Head of caudate nucleus (tissue), 42 donors: ENCODE measurements around the gene CFAP53.
"Not testable (repeated sequence)": the region's sequence is repeated elsewhere in the genome, so short reads cannot be mapped to it uniquely, and the experiment has no call there.

Experiments used
- DNase-seq, 42 donors: peaks; one replicate each; pipeline versions ENCODE4 v3.0.0 to v3.0.0-alpha.2; 2020 to 2021; ENCODE audit warnings: mixed read lengths in 7 of 42
- intact Hi-C: fragments of 100-400 bp; cut with DNase I; formaldehyde crosslinking; loops from one replicate; pipeline ENCODE4 v1.15.0; 2022

CFAP53 gene

DNA sequence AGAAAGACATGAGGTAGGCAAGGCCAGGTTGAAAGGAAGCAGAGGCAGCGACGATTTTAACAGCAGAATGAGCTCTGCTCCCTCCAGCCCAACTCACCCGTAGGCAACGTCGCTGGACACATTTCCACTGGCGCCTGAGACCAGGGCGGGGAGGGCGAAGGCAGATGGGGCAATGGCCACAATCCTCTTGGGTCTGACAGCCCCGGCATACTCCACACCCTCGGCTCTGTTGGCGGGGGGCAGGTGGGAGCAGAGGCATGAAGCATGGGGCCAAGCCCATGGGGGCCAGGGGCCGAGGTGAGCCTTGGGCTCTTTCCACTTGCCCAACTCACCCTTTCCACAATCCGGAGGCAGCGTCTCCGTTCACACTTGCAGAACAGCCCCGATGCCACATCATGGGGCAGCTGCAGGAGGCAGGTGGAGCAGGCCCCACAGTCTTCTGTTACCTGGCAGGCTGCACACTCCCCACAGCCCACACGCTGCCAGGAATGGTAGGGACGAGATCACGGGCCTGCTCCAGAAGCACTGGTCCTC lies 9.3 kb upstream of the CFAP53 start:
- DNase-seq = no peak
- intact Hi-C loops = loop anchor here (10.0 kb wide), 1 partner anchor 781 kb away; the partner anchor contains the start of gene RPL17

DNA sequence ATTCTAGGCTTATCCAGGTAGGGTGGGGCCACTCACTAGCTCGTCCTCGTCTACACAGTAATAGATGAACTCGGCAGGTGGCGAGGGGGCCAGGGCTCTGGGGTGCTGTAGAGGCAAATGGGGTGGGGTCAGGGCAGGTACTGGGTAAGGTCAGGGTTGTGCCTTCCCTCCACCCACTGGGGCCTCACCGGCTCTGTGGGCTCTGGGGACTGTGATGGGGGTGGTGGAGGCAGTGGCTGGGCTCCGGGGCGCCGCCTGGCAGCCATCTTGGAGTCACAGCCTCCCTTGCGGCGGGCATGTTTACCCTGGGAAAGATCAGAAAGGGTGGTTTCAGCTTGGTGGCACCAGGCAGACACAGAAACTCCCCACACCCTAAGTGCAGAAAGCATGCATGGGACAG lies 8.6 kb upstream of the CFAP53 start:
- no peak for DNase-seq
- intact Hi-C loops = loop anchor here (10.0 kb wide), 1 partner anchor 780 kb away; the partner anchor contains the start of gene RPL17

DNA sequence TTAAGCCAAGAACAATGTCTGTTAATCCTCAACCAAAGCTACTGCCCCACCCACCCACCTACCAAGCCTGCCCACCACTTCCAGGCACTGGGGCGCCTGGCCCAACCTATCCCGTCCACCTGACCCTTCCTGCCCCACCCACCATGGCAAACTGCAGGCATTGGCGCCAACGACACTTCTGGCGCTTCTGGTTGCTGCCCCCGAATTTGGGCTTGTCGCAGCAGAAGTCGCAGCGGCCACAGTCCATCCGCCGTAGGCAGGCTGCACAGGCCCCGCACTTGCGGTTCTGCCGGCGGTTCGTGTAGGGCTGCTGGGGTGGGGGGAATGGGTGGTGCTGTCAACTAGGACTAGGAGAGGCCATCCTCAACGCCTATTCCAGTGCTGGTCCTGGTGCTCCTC lies 7.7 kb upstream of the CFAP53 start:
- no peak for DNase-seq
- intact Hi-C loops = loop anchor here (10.0 kb wide), 1 partner anchor 779 kb away; the partner anchor contains the start of gene RPL17

DNA sequence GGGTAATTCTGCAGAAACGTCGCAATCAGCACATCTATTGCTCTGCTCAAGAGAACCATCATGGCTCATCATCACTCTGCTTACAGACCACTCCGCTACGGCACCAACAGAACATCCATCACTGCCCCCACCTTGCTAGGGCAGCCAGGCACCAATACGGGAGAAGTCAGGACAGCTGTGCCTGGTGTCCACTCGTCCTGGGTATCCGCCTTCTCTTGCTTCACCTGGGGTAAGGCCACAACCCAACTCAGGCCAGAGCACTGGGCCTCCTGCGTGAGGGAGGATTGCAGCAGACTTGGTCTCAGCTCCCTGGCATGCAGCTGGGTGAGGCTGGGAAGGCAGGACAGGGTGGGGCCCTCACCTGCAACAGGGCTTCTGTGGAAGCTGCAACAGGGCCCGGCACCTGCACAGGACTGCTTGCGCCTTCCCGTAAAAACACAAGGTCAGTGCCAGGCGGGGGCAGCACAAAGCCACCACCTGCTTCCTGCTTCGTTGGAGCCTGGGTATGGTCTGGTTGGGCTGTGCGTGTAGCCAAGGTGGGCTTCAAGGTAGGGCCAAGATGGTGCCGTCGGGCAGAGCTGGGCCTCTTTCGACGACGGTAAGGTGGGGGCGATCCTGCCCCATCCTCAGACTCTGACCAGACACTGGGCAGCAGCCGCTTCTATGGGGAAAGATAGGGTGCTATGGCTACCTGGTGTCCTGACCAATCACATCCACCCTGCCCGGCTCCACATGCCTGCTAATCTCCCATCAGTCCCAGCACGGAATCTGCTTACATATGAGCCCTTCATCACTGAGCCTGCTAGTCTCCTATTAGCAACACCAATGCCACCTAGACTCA lies 7.1 kb upstream of the CFAP53 start:
- intact Hi-C loops = loop anchor here (10.0 kb wide), 1 partner anchor 779 kb away; the partner anchor contains the start of gene RPL17
- DNase-seq = no peak

DNA sequence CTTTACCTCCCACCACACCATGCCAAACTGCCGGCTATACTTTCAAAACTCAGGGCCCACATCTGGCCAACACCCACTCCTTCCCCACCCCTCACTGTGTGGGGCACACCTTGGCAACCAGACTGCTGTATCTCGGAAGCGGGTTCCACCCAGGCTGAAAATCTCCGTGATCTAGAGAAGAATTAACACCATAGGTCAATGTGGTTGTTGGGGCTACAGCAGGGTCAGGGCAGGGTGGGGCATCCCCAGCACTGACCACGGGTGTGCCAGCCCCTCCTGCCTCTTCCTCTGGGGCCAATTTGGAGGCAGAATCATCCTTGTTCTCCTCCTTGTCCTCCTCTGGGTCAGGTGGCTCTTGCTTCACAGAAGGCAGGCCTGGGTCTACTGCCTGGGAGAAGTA lies 6.3 kb upstream of the CFAP53 start:
- no peak for DNase-seq
- intact Hi-C loops = loop anchor here (10.0 kb wide), 1 partner anchor 778 kb away; the partner anchor contains the start of gene RPL17

DNA sequence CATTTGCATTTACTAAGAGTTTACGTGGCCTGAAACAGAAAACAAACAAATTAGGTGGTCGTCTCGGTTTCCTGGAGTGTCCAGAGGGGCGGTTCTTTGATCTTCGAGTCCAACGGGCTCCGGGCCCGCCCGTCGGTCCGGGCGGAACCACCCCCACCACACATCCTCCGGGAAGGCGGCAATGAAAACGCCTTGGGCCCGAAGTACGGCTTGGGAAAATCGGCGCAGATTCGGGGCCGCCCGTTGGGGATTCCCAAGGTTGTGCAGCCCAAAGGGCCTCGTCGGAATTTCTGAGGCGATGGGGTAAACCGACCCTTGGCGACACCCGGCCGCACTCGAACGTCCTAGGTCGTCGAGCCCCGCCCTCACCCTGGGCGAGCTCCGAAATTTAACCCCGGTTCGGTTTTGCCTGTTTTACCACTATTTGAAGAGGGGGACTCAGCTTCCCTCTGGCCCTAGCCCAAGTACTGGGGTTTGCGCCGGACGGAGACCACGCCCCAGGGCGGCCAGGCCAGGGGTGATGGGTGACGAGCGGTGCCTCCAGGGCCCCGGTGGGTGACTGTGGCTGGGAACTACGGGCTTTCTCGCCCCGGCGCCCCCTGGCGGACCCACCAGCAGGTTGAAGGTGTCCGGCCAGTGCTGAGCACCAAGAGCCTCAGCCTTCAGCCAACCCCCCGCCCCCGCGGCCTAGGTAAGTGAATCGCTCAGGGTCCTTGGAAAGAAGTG lies 1.9 kb upstream of the CFAP53 start:
- intact Hi-C loops = no loop called here
- peak in 41 of 42 donors; percentile 46 to 89 (median 73) for DNase-seq

DNA sequence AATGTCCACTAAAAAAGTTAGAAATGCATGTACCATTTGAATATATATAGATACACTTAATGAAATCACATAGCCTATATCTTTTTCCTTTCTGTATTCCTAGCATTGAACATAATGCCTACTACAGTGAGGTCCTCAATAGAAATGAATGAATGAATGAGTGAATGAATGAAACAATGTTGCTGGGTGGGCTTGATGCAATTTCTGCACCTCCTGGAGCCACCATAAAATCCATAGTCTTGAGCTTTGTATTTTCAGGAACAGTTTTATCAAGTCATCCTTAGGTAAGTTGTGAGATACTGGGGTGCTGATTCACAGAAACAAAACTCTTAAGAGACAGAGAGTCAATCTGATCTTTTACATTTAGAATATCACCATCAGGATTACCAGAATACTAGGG lies 3.3 kb downstream of the CFAP53 start:
- DNase-seq = no peak
- intact Hi-C loops = no loop called here

DNA sequence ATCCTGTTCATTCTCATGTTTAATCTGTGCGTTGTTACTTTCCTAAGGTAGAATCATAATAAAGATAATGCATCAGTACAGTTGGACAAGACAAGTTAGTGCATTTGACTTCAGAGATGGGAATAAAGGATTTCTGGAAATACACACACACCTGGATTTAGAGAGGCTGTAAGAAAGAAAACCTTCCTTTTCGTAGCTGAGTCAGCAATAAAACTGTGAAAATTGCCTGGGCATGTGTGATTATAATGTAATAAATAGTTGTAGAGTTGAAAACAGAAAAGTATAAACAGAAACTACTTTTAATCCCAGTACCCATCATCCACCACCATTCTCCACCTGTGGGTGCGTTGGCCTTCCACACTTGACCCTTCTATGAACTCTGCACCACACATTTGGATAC lies 15.4 kb downstream of the CFAP53 start:
- intact Hi-C loops = no loop called here
- DNase-seq = no peak

DNA sequence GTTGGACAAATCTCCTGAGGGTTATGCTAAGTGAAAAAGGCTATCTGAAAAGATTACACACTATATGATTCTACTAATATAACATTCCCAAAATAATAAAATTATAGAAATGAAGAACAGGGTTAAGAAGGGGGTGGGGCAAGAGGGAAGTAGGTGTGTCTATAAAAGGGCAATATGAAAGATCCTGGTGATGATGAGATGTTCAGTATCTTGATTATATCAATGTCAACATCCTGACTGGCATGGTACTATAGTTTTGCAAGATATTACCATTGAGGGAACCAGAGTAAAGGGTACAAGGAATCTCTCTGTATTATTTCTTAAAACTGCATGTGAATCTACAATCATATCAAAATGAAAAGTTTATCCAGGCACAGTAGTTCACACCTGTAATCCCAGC lies 16.7 kb downstream of the CFAP53 start:
- intact Hi-C loops = no loop called here

DNA sequence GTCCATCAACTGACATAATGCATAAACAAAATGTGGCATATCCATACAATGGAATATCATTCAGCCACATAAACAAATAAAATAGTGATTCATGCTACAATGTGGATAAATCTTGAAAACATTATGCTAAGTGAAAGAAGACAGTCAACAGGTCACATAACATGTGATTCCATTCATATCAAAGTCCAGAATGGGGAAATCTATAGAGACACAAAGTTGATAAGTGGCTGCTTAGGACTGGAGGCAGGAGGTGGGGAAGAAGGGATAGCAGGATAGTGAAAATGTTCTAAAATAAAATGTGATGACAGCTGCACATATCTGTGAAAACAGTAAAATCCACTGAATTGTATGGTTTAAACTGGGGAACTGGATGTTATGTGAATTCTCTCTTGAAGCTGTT lies 18.7 kb downstream of the CFAP53 start:
- no peak for DNase-seq
- intact Hi-C loops = no loop called here

More for the DNA sequence above, 16.7 kb downstream of the CFAP53 start:
- DNase-seq = no peak

DNA sequence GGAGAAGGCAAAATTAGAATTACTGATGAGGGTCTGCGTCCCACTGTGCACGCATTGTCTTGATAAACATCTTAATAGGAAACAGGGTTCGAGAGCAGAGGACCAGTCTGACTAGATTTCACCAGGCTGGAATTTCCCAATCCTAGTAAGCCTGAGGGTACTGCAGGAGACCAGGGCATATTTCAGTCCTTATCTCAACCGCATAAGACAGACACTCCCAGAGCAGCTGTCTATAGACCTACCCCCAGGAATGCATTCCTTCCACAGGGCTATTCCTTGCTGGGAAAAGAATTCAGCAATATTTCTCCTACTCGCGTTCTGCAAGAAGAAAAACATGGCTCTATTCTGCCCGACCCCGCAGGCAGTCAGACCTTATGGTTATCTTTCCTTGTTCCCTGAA lies 24.5 kb downstream of the CFAP53 start:
- DNase-seq, intact Hi-C loops: not testable (repeated sequence)

DNA sequence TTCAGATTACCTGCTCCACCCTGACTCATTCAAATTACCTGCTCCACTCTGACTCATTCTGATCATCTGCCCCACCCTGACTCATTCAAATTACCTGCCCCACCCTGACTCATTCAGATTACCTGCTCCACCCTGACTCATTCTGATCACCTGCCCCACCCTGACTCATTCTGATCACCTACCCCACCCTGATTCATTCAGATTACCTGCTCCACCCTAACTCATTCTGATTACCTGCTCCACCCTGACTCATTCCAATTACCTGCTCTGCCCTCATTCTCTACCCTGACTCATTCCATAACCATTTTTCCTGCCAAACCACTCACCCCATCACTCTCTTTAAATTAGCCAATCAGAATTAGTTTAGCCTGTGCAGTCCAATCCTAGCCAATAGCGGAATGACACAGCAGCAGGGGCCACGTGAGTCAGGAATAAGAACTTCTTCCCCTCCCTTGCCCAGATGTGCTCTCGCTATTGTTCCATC lies 26.2 kb downstream of the CFAP53 start:
- DNase-seq = peak in 30 of 42 donors; percentile 6 to 67 (median 32)
- intact Hi-C loops = no loop called here

DNA sequence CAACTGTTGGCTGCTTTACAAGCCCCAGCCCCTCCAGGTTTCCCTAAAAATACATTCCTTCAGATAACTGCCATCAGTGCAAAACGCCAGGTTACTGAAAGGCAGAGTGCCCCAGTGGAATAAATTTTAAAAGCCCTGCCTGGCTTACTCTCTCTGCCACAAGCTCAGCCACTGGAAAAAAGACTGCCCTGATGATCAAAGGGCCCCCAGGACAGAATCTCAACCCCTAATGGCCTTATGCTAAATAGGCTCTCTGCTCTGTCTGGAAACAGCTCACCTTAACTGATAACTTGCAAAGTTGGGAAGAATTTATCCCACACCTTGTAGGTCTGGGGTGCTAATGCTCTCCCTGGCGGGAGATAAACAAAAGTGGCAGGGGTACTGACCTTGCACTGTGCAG lies 33.9 kb downstream of the CFAP53 start:
- intact Hi-C loops = no loop called here
- DNase-seq = no peak

DNA sequence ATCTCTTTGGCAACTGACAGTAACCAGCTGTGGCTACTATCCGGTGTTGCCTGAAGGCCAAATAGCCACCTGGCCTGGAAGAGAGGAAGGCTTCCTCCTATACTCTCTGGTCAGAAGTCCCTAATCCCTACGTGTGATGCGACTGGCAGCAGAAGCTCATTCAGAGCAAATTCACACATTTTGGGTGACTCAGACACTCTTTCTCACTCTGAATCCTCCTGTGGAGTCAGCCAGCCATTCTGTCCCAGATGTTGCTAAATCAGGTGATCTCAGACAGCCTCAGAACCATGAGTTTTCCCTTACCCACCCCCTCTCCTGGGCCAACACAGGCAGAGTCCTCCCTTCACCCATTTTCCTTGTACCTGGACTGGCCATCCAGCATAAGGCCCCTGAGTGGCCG lies 34.7 kb downstream of the CFAP53 start:
- no peak for DNase-seq

DNA sequence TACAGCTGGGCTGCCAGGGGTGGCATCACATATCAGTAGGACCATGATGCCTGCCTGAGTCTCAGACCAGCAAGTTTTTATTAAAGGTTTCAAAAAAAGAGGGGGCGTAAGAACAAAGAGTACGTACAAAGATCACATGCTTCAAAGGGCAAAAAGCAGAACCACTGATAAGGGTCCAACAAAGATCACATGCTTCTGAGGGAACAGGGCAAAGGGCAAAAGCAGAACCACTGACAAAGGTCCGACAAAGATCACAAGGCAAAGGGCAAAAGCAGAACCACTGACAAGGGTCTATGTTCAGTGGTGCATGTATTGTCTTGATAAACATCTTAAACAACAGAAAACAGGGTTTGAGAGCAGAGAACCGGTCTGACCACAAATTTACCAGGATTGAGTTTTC lies 46.0 kb downstream of the CFAP53 start:
- intact Hi-C loops = not testable (repeated sequence)

More for the DNA sequence above, 34.7 kb downstream of the CFAP53 start:
- intact Hi-C loops = no loop called here

DNA sequence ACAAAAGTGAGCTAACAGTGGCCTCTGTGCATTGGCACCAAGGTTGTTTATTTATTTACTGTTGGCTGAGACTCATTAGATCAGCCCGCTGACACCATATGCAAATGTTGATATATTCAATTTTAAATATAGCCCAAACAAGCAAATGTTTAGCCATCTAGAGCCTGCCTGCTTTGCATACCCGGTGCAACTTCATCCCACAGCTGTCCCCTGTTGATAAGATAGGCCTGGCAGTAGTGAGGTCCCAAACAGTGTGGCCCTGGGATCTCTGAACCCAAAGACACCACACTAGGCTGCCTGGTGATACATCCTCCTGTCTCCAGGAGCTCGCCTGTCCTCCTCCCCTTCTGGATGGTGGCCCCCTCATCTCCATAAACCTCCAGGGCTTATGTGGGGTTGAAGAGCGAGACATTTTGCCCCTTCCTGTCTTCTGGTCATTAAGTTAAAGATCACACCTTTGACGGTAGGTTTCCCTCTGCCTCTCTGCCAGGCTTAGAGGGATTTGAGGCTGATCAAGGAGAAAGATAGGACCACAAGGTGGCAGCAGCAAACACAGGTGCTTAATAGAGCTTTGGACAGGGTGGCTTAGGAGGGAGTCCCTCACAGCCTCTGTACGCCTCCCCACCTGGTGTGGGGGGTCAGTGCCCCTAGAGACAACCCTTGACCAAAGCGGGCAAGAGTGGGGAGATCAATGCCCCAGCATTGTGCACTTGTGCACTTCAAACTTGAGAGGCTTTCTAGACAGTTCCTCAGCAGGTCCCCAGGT lies 47.7 kb downstream of the CFAP53 start:
- DNase-seq = peak in 7 of 42 donors; percentile 3 to 56 (median 27)
- intact Hi-C loops = no loop called here

More for the DNA sequence above, 46.0 kb downstream of the CFAP53 start:
- DNase-seq = not testable (repeated sequence)

DNA sequence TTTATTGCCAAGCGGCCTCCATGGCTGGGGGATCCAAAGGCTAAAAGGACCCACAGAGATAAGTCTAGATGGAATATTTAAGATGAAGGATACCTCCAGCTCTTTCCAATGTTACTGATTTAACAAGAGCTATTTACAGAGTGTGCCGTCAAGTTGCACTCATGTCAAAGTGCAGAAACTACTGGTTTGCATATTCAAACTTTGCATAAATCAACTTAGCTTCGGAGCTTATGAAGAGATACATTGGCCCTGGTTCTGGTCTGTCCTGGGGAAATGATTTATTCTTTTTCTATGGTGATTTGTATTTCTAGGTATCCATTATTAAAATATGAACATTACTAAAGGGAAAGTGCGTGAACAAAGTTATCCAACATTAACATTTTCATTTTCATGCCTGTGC lies 57.0 kb downstream of the CFAP53 start:
- intact Hi-C loops = no loop called here
- no peak for DNase-seq

DNA sequence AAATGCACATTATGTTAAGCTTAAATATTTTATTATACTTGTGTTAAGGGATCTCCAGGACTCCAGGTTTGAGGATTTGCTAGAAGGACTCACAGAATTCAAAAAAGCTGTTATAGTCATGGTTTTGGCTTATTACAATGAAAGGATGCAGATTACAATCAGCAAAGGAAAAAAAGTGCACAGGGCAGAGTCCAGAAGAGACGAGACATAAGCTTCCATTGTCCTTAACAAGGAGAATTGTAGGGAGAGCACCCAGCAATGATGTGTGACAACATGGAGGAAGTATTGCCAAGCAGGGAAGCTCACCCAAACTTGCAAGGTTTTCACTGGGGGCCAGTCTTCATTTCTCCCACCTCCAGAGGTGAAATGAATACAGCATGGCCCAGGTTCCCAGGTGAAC lies 58.6 kb downstream of the CFAP53 start:
- no peak for DNase-seq
- intact Hi-C loops = no loop called here
